ENCODE data around the gene B3GNT2.

GRCh38 chr2:62199392-62200125 lies 3.6 kb downstream of the B3GNT2 start:
- no peak for TF ChIP-seq CTCF (IDR thresholded peaks at IDR 0.05)
- TF ChIP-seq EZH2 (IDR thresholded peaks at IDR 0.05; ENCODE audit: borderline replicate concordance, insufficient read depth, low read depth, low read length, poor library complexity, severe bottlenecking): no peak

All from B cell (primary cell).